EH (cell line): ENCODE results near the gene IL6R.

ENCODE experiments used
- DNase-seq: peaks from one replicate; pipeline ENCODE4 v3.0.0-alpha.2; 2015; ENCODE audit warnings: low read depth

IL6R gene

GRCh38 chr1:154427173-154428139, 22.3 kb downstream of the IL6R start:
- DNase-seq: no peak

- no peak for DNase-seq
Measured at GRCh38 chr1:154429118-154429517, 24.0 kb downstream of the IL6R start.

- DNase-seq: no peak
Measured at GRCh38 chr1:154429841-154430611, 24.9 kb downstream of the IL6R start.

GRCh38 chr1:154430903-154431302, 25.8 kb downstream of the IL6R start:
- no peak for DNase-seq

GRCh38 chr1:154431586-154432373, 26.6 kb downstream of the IL6R start:
- DNase-seq: peak; percentile 92

- no peak for DNase-seq
Measured at GRCh38 chr1:154433161-154433764, 28.1 kb downstream of the IL6R start.

GRCh38 chr1:154434346-154435085, 29.4 kb downstream of the IL6R start:
- no peak for DNase-seq

- DNase-seq: no peak
Measured at GRCh38 chr1:154435599-154436200, 30.6 kb downstream of the IL6R start.

GRCh38 chr1:154436433-154436832, 31.3 kb downstream of the IL6R start:
- no peak for DNase-seq

GRCh38 chr1:154440036-154440804, 35.1 kb downstream of the IL6R start:
- DNase-seq: no peak

GRCh38 chr1:154441241-154441888, 36.2 kb downstream of the IL6R start:
- no peak for DNase-seq

GRCh38 chr1:154442006-154442740, 37.0 kb downstream of the IL6R start:
- peak; percentile 75 for DNase-seq

- DNase-seq: no peak
Measured at GRCh38 chr1:154443274-154444013, 38.3 kb downstream of the IL6R start.

GRCh38 chr1:154445040-154445472, 39.9 kb downstream of the IL6R start:
- DNase-seq: peak; percentile 88

GRCh38 chr1:154446292-154446691, 41.1 kb downstream of the IL6R start:
- DNase-seq: peak; percentile 97

- peak; percentile 16 for DNase-seq
Measured at GRCh38 chr1:154446789-154447188, 41.6 kb downstream of the IL6R start.

- no peak for DNase-seq
Measured at GRCh38 chr1:154448331-154448811, 43.2 kb downstream of the IL6R start.

GRCh38 chr1:154453161-154453560, 48.0 kb downstream of the IL6R start:
- peak; percentile 29 for DNase-seq
